ENCODE results near the gene EFNB3. TPM values are rescaled to one million over a fixed set of nuclear protein-coding genes. Genes with fewer than 3 reads are reported as not detected.

EFNB3 gene
- polyA plus RNA-seq, 1 of the 3 experiments (the other 2 are of a cell fraction): 26.1 TPM

DNA sequence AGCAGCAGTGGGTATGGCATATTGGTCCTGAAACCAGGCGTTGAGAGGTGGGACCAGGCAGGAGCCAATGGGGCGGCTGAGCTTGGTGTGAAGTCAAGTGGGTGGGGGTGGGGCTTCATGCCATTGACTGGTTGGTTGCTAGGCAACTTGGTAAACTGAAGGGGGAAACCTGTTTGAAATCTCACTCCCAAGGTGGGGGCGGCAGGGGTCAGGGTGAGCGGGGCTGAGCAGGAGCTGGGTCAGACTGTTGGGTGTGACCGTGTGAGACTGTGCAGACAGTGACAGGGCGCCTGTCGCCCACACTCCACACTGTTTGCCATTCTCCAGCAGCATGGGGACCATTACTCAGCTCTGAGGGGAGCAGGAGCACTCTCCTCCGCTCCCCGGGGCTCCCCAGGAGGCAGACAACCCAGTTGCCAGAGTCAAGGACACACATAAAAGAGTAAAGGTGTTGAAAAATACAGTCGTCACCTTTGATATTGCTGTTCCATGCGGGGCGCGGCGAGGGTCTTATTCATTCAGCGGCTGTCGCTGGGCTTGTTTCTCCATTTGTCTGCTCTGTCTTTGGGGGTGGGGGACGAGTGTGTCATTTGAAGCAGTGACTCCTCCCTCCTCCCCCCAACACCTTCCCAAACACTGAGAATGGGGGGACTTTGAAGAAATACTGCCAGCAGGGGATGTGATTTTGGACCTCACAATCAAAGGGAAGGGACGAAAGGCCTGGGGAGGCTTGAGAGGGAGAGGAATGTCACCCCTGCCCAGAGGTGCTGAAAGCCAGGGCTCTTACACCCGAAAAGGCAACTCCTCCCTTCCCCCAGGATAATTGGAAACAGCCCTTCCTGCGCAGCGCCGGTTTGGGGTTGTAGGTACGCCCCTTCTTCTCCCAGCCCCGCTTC is 1.2 kb upstream of the EFNB3 start:
- Histone ChIP-seq H3K4me3 (ENCODE audit: low read depth in 2 of 2, low read length in 1 of 2) (peak overlapping the region; percentile 75 to 80), H3K36me3 (replicated peaks in 1 of 2; ENCODE audit: control insufficient read depth in 1 of 2, insufficient read depth in 2 of 2, low read length in 1 of 2) (peaks cover 0 to 3% of the 10 kb centered on the region in 2 experiments), H3K4me1 (ENCODE audit: control insufficient read depth in 1 of 2, insufficient read depth in 2 of 2, low read depth in 1 of 2, low read length in 1 of 2) (peaks cover 9 to 35% of the 10 kb centered on the region in 2 experiments), H4K20me1 (ENCODE audit: insufficient read depth) (no peaks in the 10 kb centered on the region), H3F3A (replicated peaks; ENCODE audit: insufficient read depth) (peaks cover 2% of the 10 kb centered on the region), H3K9me3 (no peaks in the 10 kb centered on the region), H3K79me2 (ENCODE audit: insufficient read depth) (no peaks in the 10 kb centered on the region), H3K4me2 (peak overlapping the region; percentile 100), H3K9me2 (no peaks in the 10 kb centered on the region), H3K9ac (no peak overlapping the region; the same call in 1 of the 2 replicates), H3K27me3 (ENCODE audit: insufficient read depth) (no peaks in the 10 kb centered on the region), H3K27ac (ENCODE audit: low read depth in 2 of 2, low read length in 1 of 2) (peak overlapping the region; percentile 47 to 86; a peak in 3 of 4 replicates), H2AFZ (ENCODE audit: low read depth) (peak overlapping the region; percentile 92)
- ChIA-PET CTCF (interaction anchor here (0.6 to 8.4 kb wide), 12 partner anchors 10 to 500 kb away, joined by 3 to 85 read pairs (median 4); partner anchors contain the start of genes DNAH2, TP53 and WRAP53), POLR2A (interaction anchor here (0.5 to 6.6 kb wide), 7 partner anchors 10 to 208 kb away, joined by 3 to 53 read pairs (median 6); partner anchors contain the start of genes DNAH2, SAT2, TP53 and WRAP53)
- 37% methylated on average over 21 of the region's 24 CpGs for WGBS (ENCODE audit: low lambda C conversion rate)
- DNase-seq: peak; percentile 86
- TF ChIP-seq CHD2 (IDR thresholded peaks at IDR 0.05; ENCODE audit: low read length, partially characterized antibody) (peak; percentile 53), TCF12 (IDR thresholded peaks at IDR 0.05) (peak; percentile 88), ELF1 (IDR thresholded peaks at IDR 0.05) (no peak), MXI1 (IDR thresholded peaks at IDR 0.05; ENCODE audit: low read depth, low read length) (peak; percentile 65; the same call in 1 of the 2 replicates), SIN3A (IDR thresholded peaks at IDR 0.05; ENCODE audit: borderline replicate concordance, low read depth, low read length) (no peak), RFX5 (IDR thresholded peaks at IDR 0.05; ENCODE audit: low read length) (peak; percentile 71), EP300 (IDR thresholded peaks at IDR 0.05; ENCODE audit: borderline replicate concordance in 1 of 2, low read depth in 1 of 2, low read length in 1 of 2) (0 out of 4 replicates have a peak, but pooled peaks of 1 of the 2 experiments have one; percentile 26), RAD21 (IDR thresholded peaks at IDR 0.05; ENCODE audit: low read length) (no peak)
- TF ChIP-seq, protein P1, sequence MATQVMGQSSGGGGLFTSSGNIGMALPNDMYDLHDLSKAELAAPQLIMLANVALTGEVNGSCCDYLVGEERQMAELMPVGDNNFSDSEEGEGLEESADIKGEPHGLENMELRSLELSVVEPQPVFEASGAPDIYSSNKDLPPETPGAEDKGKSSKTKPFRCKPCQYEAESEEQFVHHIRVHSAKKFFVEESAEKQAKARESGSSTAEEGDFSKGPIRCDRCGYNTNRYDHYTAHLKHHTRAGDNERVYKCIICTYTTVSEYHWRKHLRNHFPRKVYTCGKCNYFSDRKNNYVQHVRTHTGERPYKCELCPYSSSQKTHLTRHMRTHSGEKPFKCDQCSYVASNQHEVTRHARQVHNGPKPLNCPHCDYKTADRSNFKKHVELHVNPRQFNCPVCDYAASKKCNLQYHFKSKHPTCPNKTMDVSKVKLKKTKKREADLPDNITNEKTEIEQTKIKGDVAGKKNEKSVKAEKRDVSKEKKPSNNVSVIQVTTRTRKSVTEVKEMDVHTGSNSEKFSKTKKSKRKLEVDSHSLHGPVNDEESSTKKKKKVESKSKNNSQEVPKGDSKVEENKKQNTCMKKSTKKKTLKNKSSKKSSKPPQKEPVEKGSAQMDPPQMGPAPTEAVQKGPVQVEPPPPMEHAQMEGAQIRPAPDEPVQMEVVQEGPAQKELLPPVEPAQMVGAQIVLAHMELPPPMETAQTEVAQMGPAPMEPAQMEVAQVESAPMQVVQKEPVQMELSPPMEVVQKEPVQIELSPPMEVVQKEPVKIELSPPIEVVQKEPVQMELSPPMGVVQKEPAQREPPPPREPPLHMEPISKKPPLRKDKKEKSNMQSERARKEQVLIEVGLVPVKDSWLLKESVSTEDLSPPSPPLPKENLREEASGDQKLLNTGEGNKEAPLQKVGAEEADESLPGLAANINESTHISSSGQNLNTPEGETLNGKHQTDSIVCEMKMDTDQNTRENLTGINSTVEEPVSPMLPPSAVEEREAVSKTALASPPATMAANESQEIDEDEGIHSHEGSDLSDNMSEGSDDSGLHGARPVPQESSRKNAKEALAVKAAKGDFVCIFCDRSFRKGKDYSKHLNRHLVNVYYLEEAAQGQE (IDR thresholded peaks at IDR 0.05; ENCODE audit: low read depth, low read length): no peak
- TF ChIP-seq, protein P2, sequence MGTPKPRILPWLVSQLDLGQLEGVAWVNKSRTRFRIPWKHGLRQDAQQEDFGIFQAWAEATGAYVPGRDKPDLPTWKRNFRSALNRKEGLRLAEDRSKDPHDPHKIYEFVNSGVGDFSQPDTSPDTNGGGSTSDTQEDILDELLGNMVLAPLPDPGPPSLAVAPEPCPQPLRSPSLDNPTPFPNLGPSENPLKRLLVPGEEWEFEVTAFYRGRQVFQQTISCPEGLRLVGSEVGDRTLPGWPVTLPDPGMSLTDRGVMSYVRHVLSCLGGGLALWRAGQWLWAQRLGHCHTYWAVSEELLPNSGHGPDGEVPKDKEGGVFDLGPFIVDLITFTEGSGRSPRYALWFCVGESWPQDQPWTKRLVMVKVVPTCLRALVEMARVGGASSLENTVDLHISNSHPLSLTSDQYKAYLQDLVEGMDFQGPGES (IDR thresholded peaks at IDR 0.05; ENCODE audit: low read depth, low read length): no peak

All from SK-N-SH (cell line).